DOHH2 (cell line): Measurements from ENCODE around the gene NELFA.

Experiments
- H3F3A ChIP-seq: fragments of 200-600 bp; sonication (generic), shearing (Covaris generic); 2 replicates; pipeline ENCODE4 v1.6.0; 2016; ENCODE audit warnings: antibody characterized with exemption, mild to moderate bottlenecking; ENCODE audit not compliant: control insufficient read depth, insufficient read depth
- H3K27ac ChIP-seq: fragments of 200-600 bp; sonication (generic); 2 replicates; pipeline ENCODE4 v1.5.1; 2014; ENCODE audit warnings: low read depth, mild to moderate bottlenecking, low read length, moderate library complexity
- H3K27me3 ChIP-seq: fragments of 200-600 bp; sonication (generic); 2 replicates; pipeline ENCODE4 v1.6.1; 2014; ENCODE audit warnings: mild to moderate bottlenecking, low read length, mixed read lengths; ENCODE audit not compliant: control insufficient read depth
- H3K36me3 ChIP-seq: fragments of 200-600 bp; sonication (generic); 2 replicates; pipeline ENCODE4 v1.6.1; 2014; ENCODE audit warnings: mild to moderate bottlenecking, low read length, moderate library complexity, mixed read lengths; ENCODE audit not compliant: control insufficient read depth
- H3K4me1 ChIP-seq: fragments of 200-600 bp; sonication (generic); 2 replicates; pipeline ENCODE4 v1.6.1; 2014; ENCODE audit warnings: mild to moderate bottlenecking, low read length, mixed read lengths; ENCODE audit not compliant: control insufficient read depth
- H3K4me2 ChIP-seq: fragments of 200-600 bp; sonication (generic); 2 replicates; pipeline ENCODE4 v1.6.0; 2014; ENCODE audit warnings: mild to moderate bottlenecking, low read length, moderate library complexity
- H3K4me3 ChIP-seq: fragments of 200-600 bp; sonication (generic); 2 replicates; pipeline ENCODE4 v1.5.1; 2014; ENCODE audit warnings: mild to moderate bottlenecking, low read length, mixed read lengths
- H3K79me2 ChIP-seq: fragments of 200-600 bp; sonication (generic); 2 replicates; pipeline ENCODE4 v1.6.1; 2014; ENCODE audit warnings: mild to moderate bottlenecking, low read length, mixed read lengths; ENCODE audit not compliant: control insufficient read depth
- H3K9me2 ChIP-seq: fragments of 200-600 bp; sonication (generic); replicated peaks from 2 replicates; pipeline ENCODE4 v1.6.1; 2014; ENCODE audit warnings: mild to moderate bottlenecking, low read length, mixed read lengths; ENCODE audit not compliant: control insufficient read depth
- H3K9me3 ChIP-seq: fragments of 200-600 bp; sonication (generic); 2 replicates; pipeline ENCODE4 v1.6.1; 2014; ENCODE audit warnings: antibody characterized with exemption, low read length, mixed read lengths; ENCODE audit not compliant: control insufficient read depth, insufficient read depth
- H4K20me1 ChIP-seq: fragments of 200-600 bp; sonication (generic); 2 replicates; pipeline ENCODE4 v1.6.0; 2014; ENCODE audit warnings: low read depth, mild to moderate bottlenecking, antibody characterized with exemption, low read length, moderate library complexity; ENCODE audit not compliant: control insufficient read depth, insufficient read depth
- EZH2phosphoT487 ChIP-seq: fragments of 200-600 bp; sonication (generic); IDR thresholded peaks from 2 replicates; pipeline ENCODE4 v1.6.1; 2017; ENCODE audit warnings: borderline replicate concordance, mild to moderate bottlenecking, antibody characterized with exemption, low read length, moderate library complexity, mixed read lengths
- TF ChIP-seq, protein P1 (sequence below): fragments of 200-600 bp; sonication (generic); IDR thresholded peaks from one replicate; pipeline ENCODE4 v1.5.1; 2014; ENCODE audit warnings: antibody characterized with exemption, mild to moderate bottlenecking, low read depth, low read length; ENCODE audit not compliant: poor library complexity, severe bottlenecking

NELFA gene

DNA sequence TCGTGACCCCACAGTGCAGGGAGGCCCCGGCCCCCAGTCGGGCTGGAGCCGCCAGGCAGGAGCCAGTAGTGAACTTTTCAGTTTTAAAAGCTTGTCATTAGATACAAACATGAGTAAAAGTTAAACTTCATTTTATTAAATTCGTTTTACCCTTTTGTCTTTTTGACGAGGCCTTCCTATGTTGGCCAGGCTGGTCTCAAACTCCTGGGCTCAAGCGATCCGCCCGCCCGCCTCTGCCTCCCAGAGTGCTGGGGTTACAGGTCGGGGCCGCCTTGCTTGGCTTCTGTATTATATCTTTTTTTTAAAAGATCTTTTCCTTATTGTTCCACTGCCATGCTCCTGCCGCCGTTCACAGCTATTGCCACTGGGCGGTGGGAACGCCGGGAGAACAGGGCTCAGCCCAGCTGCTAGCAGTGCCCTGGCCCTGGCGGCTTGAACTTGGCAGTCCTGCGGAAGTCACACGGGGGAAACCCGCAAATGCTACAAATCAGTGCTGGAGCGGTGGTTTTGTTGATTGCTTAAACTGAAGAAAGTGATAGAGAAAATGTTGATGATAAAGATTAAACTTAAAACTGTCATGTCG, 968 bp upstream of the NELFA start:
- H3K4me3 ChIP-seq = peak overlapping the region; percentile 93
- H3K4me2 ChIP-seq = peak overlapping the region; percentile 64
- H3K4me1 ChIP-seq = peaks cover 23% of the 10 kb centered on the region
- H3F3A ChIP-seq = peaks cover 7% of the 10 kb centered on the region
- no peaks in the 10 kb centered on the region for H3K9me3 ChIP-seq
- peaks cover 41% of the 10 kb centered on the region for H3K79me2 ChIP-seq
- H3K27ac ChIP-seq = peak overlapping the region; percentile 86
- H3K36me3 ChIP-seq = peaks cover 29% of the 10 kb centered on the region
- TF ChIP-seq, protein P1, sequence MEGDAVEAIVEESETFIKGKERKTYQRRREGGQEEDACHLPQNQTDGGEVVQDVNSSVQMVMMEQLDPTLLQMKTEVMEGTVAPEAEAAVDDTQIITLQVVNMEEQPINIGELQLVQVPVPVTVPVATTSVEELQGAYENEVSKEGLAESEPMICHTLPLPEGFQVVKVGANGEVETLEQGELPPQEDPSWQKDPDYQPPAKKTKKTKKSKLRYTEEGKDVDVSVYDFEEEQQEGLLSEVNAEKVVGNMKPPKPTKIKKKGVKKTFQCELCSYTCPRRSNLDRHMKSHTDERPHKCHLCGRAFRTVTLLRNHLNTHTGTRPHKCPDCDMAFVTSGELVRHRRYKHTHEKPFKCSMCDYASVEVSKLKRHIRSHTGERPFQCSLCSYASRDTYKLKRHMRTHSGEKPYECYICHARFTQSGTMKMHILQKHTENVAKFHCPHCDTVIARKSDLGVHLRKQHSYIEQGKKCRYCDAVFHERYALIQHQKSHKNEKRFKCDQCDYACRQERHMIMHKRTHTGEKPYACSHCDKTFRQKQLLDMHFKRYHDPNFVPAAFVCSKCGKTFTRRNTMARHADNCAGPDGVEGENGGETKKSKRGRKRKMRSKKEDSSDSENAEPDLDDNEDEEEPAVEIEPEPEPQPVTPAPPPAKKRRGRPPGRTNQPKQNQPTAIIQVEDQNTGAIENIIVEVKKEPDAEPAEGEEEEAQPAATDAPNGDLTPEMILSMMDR = no peak
- no peak for TF ChIP-seq EZH2phosphoT487
- H3K9me2 ChIP-seq = no peaks in the 10 kb centered on the region
- H4K20me1 ChIP-seq = peaks cover 9% of the 10 kb centered on the region; the same call in 1 of the 2 replicates
- H3K27me3 ChIP-seq = peaks cover 8% of the 10 kb centered on the region

- peaks cover 7% of the 10 kb centered on the region for H3F3A ChIP-seq
- H3K36me3 ChIP-seq = peaks cover 40% of the 10 kb centered on the region
- peak overlapping the region; percentile 64 for H3K4me2 ChIP-seq
- peak overlapping the region; percentile 93 for H3K4me3 ChIP-seq
- TF ChIP-seq, protein P1 = no peak
- TF ChIP-seq EZH2phosphoT487 = no peak
- peak overlapping the region; percentile 86 for H3K27ac ChIP-seq
- peaks cover 8% of the 10 kb centered on the region for H3K27me3 ChIP-seq
- no peaks in the 10 kb centered on the region for H3K9me3 ChIP-seq
- no peaks in the 10 kb centered on the region for H3K9me2 ChIP-seq
- H3K79me2 ChIP-seq = peaks cover 52% of the 10 kb centered on the region
- H3K4me1 ChIP-seq = peaks cover 23% of the 10 kb centered on the region
- H4K20me1 ChIP-seq = peaks cover 9% of the 10 kb centered on the region; the same call in 1 of the 2 replicates
These were observed 178 bp downstream of the NELFA start for GRCh38 chr4:2008671-2008920.

GRCh38 chr4:2007804-2008670, 737 bp downstream of the NELFA start:
- H3K9me3 ChIP-seq = no peaks in the 10 kb centered on the region
- H3F3A ChIP-seq = peaks cover 7% of the 10 kb centered on the region
- H4K20me1 ChIP-seq = peaks cover 9% of the 10 kb centered on the region; the same call in 1 of the 2 replicates
- peaks cover 45% of the 10 kb centered on the region for H3K36me3 ChIP-seq
- peaks cover 25% of the 10 kb centered on the region for H3K4me1 ChIP-seq
- TF ChIP-seq, protein P1 = no peak
- no peak for TF ChIP-seq EZH2phosphoT487
- no peaks in the 10 kb centered on the region for H3K9me2 ChIP-seq
- peak overlapping the region; percentile 64 for H3K4me2 ChIP-seq
- H3K79me2 ChIP-seq = peaks cover 58% of the 10 kb centered on the region
- H3K27ac ChIP-seq = no peak overlapping the region
- H3K27me3 ChIP-seq = peaks cover 8% of the 10 kb centered on the region
- H3K4me3 ChIP-seq = peak overlapping the region; percentile 93
